ENCODE measurements around the gene CDKN1B. TPM values are rescaled to one million over a fixed set of nuclear protein-coding genes. Genes with fewer than 3 reads are reported as not detected.

The CDKN1B gene
- total RNA-seq, 1 experiment from 2014 or later = 33.1 TPM

DNA sequence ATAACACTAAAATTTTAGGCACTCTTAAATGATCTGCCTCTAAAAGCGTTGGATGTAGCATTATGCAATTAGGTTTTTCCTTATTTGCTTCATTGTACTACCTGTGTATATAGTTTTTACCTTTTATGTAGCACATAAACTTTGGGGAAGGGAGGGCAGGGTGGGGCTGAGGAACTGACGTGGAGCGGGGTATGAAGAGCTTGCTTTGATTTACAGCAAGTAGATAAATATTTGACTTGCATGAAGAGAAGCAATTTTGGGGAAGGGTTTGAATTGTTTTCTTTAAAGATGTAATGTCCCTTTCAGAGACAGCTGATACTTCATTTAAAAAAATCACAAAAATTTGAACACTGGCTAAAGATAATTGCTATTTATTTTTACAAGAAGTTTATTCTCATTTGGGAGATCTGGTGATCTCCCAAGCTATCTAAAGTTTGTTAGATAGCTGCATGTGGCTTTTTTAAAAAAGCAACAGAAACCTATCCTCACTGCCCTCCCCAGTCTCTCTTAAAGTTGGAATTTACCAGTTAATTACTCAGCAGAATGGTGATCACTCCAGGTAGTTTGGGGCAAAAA is 4.1 kb downstream of the CDKN1B start:
- Histone ChIP-seq H3K79me2 (ENCODE audit: insufficient read depth, low read length) (peaks cover 67% of the 10 kb centered on the region), H4K20me1 (ENCODE audit: insufficient read depth) (no peaks in the 10 kb centered on the region), H3K36me3 (ENCODE audit: control insufficient read depth in 1 of 2, insufficient read depth in 2 of 2, low read length in 2 of 2) (peaks cover 8 to 15% of the 10 kb centered on the region in 2 experiments), H3K9me3 (ENCODE audit: control insufficient read depth in 1 of 2, insufficient read depth in 1 of 2, low read depth in 1 of 2, low read length in 2 of 2) (no peaks in the 10 kb centered on the region), H2AFZ (ENCODE audit: low read depth, low read length, poor library complexity, severe bottlenecking) (no peak overlapping the region), H3K4me2 (ENCODE audit: low read length) (peak overlapping the region; percentile 98), H3K4me1 (ENCODE audit: control insufficient read depth in 1 of 2, insufficient read depth in 2 of 2, low read length in 2 of 2) (peaks cover 28 to 41% of the 10 kb centered on the region in 2 experiments), H3K9ac (ENCODE audit: low read length) (peak overlapping the region; percentile 92), H3K27ac (ENCODE audit: low read depth, low read length) (peak overlapping the region; percentile 100; the same call in 1 of the 2 replicates), H3K27me3 (ENCODE audit: insufficient read depth, low read length) (no peaks in the 10 kb centered on the region), H3K4me3 (replicated peaks in 1 of 2; ENCODE audit: low read depth in 1 of 2, low read length in 2 of 2) (peak overlapping the region; percentile 1 to 81; a peak in 2 of 4 replicates), H3K9me2 (ENCODE audit: insufficient read depth) (no peaks in the 10 kb centered on the region)
- no TSS peak for BruUV-seq (replicated peaks)
- intact Hi-C loops (cut with micrococcal nuclease) = loop anchor here (10.0 kb wide), 1 partner anchor 174 kb away; the partner anchor contains the start of gene GPRC5A
- ChIA-PET RAD21 (ENCODE audit: low non-redundant PET in 1 of 2, low total read pairs in 2 of 2, uncharacterized antibody in 2 of 2, unreplicated experiment in 2 of 2) (no interaction called here), CTCF (interaction anchor here (1.0 kb wide), 1 partner anchor 16 kb away, joined by 5 read pairs; no protein-coding TSS in a partner anchor), POLR2A (interaction anchor here (2.2 kb wide), 1 partner anchor 16 kb away, joined by 6 read pairs; no protein-coding TSS in a partner anchor)
- no peak for DNase-seq (ENCODE audit: low read depth, low spot score)
- TF ChIP-seq ZBTB33 (IDR thresholded peaks at IDR 0.05; ENCODE audit: extremely low read depth, insufficient replicate concordance, low read length) = no peak
- TF ChIP-seq, protein P1, sequence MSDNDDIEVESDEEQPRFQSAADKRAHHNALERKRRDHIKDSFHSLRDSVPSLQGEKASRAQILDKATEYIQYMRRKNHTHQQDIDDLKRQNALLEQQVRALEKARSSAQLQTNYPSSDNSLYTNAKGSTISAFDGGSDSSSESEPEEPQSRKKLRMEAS (IDR thresholded peaks at IDR 0.05) = 0 out of 2 replicates have a peak, but pooled peaks have one; percentile 14
- no peak for ATAC-seq

- Histone ChIP-seq H3K27me3 (ENCODE audit: insufficient read depth, low read length) (no peaks in the 10 kb centered on the region), H3K4me3 (replicated peaks in 1 of 2; ENCODE audit: low read depth in 1 of 2, low read length in 2 of 2) (peak overlapping the region; percentile 62 to 81), H4K20me1 (ENCODE audit: insufficient read depth) (no peaks in the 10 kb centered on the region), H3K79me2 (ENCODE audit: insufficient read depth, low read length) (peaks cover 73% of the 10 kb centered on the region), H2AFZ (ENCODE audit: low read depth, low read length, poor library complexity, severe bottlenecking) (no peak overlapping the region), H3K4me1 (ENCODE audit: control insufficient read depth in 1 of 2, insufficient read depth in 2 of 2, low read length in 2 of 2) (peaks cover 26 to 41% of the 10 kb centered on the region in 2 experiments), H3K9me2 (ENCODE audit: insufficient read depth) (no peaks in the 10 kb centered on the region), H3K9me3 (ENCODE audit: control insufficient read depth in 1 of 2, insufficient read depth in 1 of 2, low read depth in 1 of 2, low read length in 2 of 2) (no peaks in the 10 kb centered on the region), H3K36me3 (ENCODE audit: control insufficient read depth in 1 of 2, insufficient read depth in 2 of 2, low read length in 2 of 2) (peaks cover 8 to 15% of the 10 kb centered on the region in 2 experiments), H3K27ac (ENCODE audit: low read depth, low read length) (peak overlapping the region; percentile 100), H3K4me2 (ENCODE audit: low read length) (peak overlapping the region; percentile 98), H3K9ac (ENCODE audit: low read length) (peak overlapping the region; percentile 92)
- ATAC-seq (no peak), DNase-seq (ENCODE audit: low read depth, low spot score) (no peak)
- BruUV-seq (replicated peaks) = no TSS peak
- ChIA-PET RAD21 (ENCODE audit: low non-redundant PET in 1 of 2, low total read pairs in 2 of 2, uncharacterized antibody in 2 of 2, unreplicated experiment in 2 of 2) (no interaction called here), CTCF (interaction anchor here (1.0 kb wide), 1 partner anchor 15 kb away, joined by 5 read pairs; no protein-coding TSS in a partner anchor), POLR2A (interaction anchor here (1.1 to 2.2 kb wide), 2 partner anchors 15 to 169 kb away, joined by 3 to 6 read pairs; partner anchors contain the start of gene GPRC5A)
- no peak for TF ChIP-seq SIN3A (IDR thresholded peaks at IDR 0.05; ENCODE audit: low read depth)
- TF ChIP-seq, protein P1 (IDR thresholded peaks at IDR 0.05) = 0 out of 2 replicates have a peak, but pooled peaks have one; percentile 8
- intact Hi-C loops (cut with micrococcal nuclease) = loop anchor here (10.0 kb wide), 1 partner anchor 173 kb away; the partner anchor contains the start of gene GPRC5A
Observed at GRCh38 chr12:12721814-12722434, 4.8 kb downstream of the CDKN1B start.
